IPS-18a (cell line): ENCODE data around the gene TSPAN7.

Experiments used
- H3K27ac ChIP-seq: one replicate; pipeline ENCODE4 v1.5.1; 2013; ENCODE audit warnings: low read length
- H3K27me3 ChIP-seq: one replicate; pipeline ENCODE4 v1.6.1; 2013; ENCODE audit warnings: mild to moderate bottlenecking, low read length; ENCODE audit not compliant: control insufficient read depth, insufficient read depth
- H3K36me3 ChIP-seq: one replicate; pipeline ENCODE4 v1.6.1; 2013; ENCODE audit warnings: low read depth, low read length; ENCODE audit not compliant: control insufficient read depth
- H3K4me1 ChIP-seq: one replicate; pipeline ENCODE4 v1.6.1; 2013; ENCODE audit warnings: low read depth, low read length; ENCODE audit not compliant: control insufficient read depth
- H3K4me3 ChIP-seq: one replicate; pipeline ENCODE4 v1.5.1; 2013; ENCODE audit warnings: low read length
- H3K9ac ChIP-seq: one replicate; pipeline ENCODE4 v1.6.1; 2013; ENCODE audit warnings: mild to moderate bottlenecking, low read length, moderate library complexity
- H3K9me3 ChIP-seq: one replicate; pipeline ENCODE4 v1.6.1; 2013; ENCODE audit warnings: low read depth, low read length; ENCODE audit not compliant: control insufficient read depth

TSPAN7 gene

DNA sequence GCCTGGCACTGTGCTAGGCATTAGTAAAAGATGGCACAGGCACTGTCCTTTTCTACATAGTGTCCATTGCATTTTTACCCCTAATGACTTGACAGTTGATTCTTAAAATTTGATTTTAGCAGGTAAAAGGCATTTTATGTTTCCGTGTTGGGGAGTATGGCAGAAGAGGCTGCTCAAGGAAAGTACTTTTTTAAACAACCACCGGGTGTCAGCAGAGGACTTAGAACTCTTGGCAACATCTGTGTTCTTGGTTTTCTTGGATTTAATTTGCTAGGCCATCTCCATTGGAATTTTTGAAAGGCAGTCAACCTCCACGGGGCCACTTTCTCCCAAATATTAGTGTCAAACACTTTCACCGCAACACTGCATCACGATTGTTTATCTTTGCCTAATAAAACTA is 102.9 kb downstream of the TSPAN7 start:
- Histone ChIP-seq H3K27me3 (no peaks in the 10 kb centered on the region), H3K9me3 (peaks cover 13% of the 10 kb centered on the region), H3K36me3 (no peaks in the 10 kb centered on the region), H3K27ac (no peak overlapping the region), H3K4me3 (no peak overlapping the region), H3K9ac (no peak overlapping the region), H3K4me1 (no peaks in the 10 kb centered on the region)

DNA sequence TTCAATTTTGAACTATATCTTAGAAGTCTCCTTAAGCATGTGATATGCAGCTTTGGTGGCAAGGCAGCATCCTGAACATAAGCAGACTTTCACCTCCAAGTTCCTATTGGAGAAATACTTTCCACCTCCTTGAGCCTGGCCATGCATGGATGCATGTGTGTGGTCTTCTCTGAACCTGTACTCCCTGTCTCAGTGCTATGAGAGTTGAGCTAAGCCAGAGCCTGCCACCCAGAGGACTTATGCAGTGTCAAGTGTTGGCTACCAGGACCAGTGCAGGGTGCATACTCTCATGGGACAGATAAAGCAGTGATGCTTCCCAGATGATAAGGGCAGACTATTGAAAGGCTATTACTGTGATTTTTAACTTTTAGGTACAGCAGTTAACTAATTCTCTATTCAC is 105.6 kb downstream of the TSPAN7 start:
- H3K4me1 ChIP-seq: no peaks in the 10 kb centered on the region
- H3K27ac ChIP-seq: no peak overlapping the region
- H3K9me3 ChIP-seq: peaks cover 17% of the 10 kb centered on the region
- H3K4me3 ChIP-seq: no peak overlapping the region
- H3K27me3 ChIP-seq: no peaks in the 10 kb centered on the region
- no peak overlapping the region for H3K9ac ChIP-seq
- H3K36me3 ChIP-seq: no peaks in the 10 kb centered on the region

DNA sequence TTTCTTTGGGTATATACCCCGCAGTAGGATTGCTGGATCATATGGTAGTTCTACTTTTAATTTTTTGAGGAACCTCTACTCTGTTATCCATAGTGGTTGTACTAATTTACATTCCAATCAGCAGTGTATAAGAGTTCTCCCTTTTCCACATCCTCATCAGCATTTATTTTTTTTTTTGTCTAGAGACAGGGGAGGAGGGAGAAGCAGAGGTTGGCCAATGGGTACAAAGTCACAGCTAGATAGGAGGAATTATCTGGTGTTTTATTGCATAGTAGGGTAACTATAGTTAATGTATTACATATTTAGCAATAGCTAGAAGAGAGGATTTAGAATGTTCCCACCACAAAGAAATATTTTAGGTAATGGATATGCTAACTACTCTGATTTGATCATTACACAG is 107.4 kb downstream of the TSPAN7 start:
- no peak overlapping the region for H3K4me3 ChIP-seq

DNA sequence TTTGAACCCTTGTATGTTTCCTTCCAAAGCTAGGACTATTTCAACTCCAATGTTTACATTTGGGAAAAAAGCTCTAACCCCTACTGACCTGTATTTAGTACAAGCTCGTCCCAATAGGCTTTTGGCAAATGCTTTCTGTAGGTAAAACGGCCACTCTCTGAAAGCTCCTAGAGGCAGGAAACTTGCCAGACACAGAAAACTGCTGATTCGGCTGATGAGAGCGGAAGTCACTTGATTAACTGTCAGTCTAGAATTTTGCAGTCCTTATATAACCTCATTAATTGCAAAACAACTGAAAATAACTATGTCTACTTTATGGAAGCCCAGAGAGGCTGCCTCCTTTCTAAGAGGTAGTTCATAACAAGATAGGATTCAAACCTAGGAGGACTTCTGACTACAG is 108.1 kb downstream of the TSPAN7 start:
- peaks cover 9% of the 10 kb centered on the region for H3K9me3 ChIP-seq
- no peak overlapping the region for H3K4me3 ChIP-seq
- no peak overlapping the region for H3K9ac ChIP-seq
- H3K27ac ChIP-seq: no peak overlapping the region
- H3K4me1 ChIP-seq: no peaks in the 10 kb centered on the region
- H3K27me3 ChIP-seq: no peaks in the 10 kb centered on the region
- no peaks in the 10 kb centered on the region for H3K36me3 ChIP-seq

More for the DNA sequence above, 107.4 kb downstream of the TSPAN7 start:
- H3K36me3 ChIP-seq: no peaks in the 10 kb centered on the region
- no peaks in the 10 kb centered on the region for H3K27me3 ChIP-seq
- no peak overlapping the region for H3K27ac ChIP-seq
- peaks cover 9% of the 10 kb centered on the region for H3K9me3 ChIP-seq
- no peaks in the 10 kb centered on the region for H3K4me1 ChIP-seq
- no peak overlapping the region for H3K9ac ChIP-seq

DNA sequence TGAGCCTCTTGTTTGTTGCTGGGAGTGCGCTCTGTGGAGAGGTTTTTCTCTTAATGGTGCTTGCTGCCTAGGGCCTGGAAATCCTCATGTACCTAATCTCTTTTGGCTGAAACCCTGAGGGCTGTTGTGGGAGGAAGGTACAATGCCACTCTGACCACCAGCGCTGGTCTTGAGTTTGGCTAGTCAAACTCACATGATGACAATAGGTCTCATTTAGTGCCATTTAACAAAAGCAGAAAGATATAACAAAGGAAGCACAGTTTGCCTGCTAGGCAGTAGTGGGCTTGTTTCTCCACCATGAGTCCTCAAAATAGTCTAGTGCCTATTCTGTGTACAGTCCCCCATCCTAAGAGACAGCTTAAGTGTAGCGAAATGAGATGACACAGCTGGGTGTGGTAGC is 111.3 kb downstream of the TSPAN7 start:
- no peaks in the 10 kb centered on the region for H3K36me3 ChIP-seq
- no peaks in the 10 kb centered on the region for H3K27me3 ChIP-seq
- no peak overlapping the region for H3K27ac ChIP-seq
- H3K9ac ChIP-seq: no peak overlapping the region
- H3K4me1 ChIP-seq: no peaks in the 10 kb centered on the region
- H3K9me3 ChIP-seq: peaks cover 4% of the 10 kb centered on the region
- no peak overlapping the region for H3K4me3 ChIP-seq

DNA sequence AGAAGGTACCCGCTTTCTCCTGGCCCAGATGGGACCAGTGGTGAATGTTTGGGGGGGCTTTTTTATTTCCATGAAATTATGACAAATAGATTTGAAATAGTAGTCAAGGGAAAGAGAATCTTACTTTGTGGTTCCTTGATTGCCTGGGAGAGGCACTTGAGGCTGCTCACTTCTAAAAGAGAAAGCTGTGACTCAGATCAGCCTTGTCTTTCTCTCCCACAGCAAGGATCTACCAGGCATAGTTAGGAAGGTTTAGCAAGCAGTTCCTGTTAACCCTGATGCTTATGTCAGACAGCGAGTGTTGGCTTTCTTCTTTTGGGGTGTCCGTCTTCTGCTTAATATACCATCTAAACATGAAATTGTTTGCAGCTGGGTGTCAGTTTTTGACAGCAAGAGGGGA is 114.5 kb downstream of the TSPAN7 start:
- H3K36me3 ChIP-seq: no peaks in the 10 kb centered on the region
- peaks cover 7% of the 10 kb centered on the region for H3K9me3 ChIP-seq
- no peaks in the 10 kb centered on the region for H3K4me1 ChIP-seq
- H3K27ac ChIP-seq: no peak overlapping the region
- H3K4me3 ChIP-seq: no peak overlapping the region
- no peak overlapping the region for H3K9ac ChIP-seq
- no peaks in the 10 kb centered on the region for H3K27me3 ChIP-seq

DNA sequence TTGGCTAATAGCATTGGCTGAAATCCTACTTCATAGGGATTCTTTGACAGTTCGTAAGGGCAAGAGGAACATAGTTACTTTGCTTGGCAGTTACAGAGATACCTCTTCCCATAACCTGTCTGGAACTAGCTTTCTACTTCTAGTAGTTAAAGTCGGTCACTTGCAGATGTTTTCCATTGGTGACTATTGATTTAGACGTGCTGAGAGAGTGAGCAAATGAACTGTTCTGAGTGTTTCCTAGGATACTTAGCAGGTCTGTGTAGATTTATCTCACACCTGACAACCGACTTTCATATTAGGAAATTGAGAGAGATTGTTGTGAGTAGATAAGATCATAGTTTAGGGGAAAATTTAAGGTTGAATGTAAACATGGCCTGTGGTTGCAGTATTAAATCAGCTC is 116.8 kb downstream of the TSPAN7 start:
- peaks cover 14% of the 10 kb centered on the region for H3K9me3 ChIP-seq
- no peak overlapping the region for H3K9ac ChIP-seq
- H3K27ac ChIP-seq: no peak overlapping the region
- H3K4me1 ChIP-seq: no peaks in the 10 kb centered on the region
- no peak overlapping the region for H3K4me3 ChIP-seq
- no peaks in the 10 kb centered on the region for H3K27me3 ChIP-seq
- no peaks in the 10 kb centered on the region for H3K36me3 ChIP-seq

DNA sequence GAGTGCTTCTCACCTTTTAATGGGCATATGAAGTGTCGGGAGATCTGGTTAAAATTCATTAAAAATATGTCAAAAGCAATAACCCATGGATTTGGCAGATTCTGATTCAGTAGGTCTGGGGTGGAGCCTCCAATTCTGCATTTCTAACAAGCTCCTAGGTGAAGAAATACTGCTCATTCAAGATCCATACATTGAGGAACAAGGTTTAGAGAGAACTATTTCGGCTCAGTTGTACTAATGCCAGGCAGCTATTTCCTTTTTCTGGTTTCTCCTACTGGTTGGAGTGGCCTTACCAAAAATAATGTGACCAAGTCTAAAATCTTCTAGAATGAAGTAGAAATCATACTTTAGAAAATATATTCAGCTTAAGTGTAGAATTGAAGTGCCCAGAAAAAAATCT is 117.5 kb downstream of the TSPAN7 start:
- Histone ChIP-seq H3K27ac (no peak overlapping the region), H3K9ac (no peak overlapping the region), H3K4me1 (no peaks in the 10 kb centered on the region), H3K4me3 (no peak overlapping the region), H3K9me3 (peaks cover 14% of the 10 kb centered on the region), H3K27me3 (no peaks in the 10 kb centered on the region), H3K36me3 (no peaks in the 10 kb centered on the region)

DNA sequence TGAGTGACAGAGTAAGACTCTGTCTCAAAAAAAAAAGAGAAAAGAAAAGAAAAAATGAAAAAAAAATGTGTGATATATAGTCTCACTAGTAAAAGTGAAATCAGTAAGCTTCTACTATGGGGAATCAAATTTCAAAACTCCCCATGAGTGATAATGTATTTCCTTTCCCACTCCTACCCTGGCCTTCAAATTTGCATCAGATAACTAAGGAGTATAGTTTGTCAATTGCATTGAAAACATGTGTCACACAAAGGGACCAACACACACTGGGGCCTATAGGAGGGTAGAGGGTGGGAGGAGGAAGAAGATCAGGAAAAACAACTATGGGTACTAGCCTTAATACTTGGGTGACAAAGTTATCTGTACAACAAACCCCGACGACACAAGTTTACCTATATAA is 118.4 kb downstream of the TSPAN7 start:
- Histone ChIP-seq H3K27ac (no peak overlapping the region), H3K9me3 (peaks cover 14% of the 10 kb centered on the region), H3K4me1 (no peaks in the 10 kb centered on the region), H3K9ac (no peak overlapping the region), H3K4me3 (no peak overlapping the region), H3K36me3 (no peaks in the 10 kb centered on the region), H3K27me3 (no peaks in the 10 kb centered on the region)

DNA sequence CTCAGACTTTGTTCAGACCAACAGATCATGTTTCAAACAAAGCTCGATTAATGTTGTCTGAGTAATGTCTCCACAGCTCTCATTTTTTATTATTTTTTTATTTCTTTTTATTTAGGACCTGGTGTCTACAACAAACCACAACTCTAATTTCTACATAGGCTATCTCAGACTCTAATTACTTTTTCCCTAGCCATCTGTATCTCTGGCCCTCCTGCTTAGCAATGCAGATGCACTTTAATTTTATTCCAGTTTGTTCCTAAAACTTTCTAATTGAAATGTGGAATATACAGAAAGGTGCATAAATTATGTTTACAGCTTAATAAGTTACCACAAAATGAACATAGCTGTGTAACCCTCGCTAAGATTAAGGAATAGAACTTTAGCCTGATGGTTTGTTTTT is 120.8 kb downstream of the TSPAN7 start:
- Histone ChIP-seq H3K36me3 (no peaks in the 10 kb centered on the region), H3K4me1 (no peaks in the 10 kb centered on the region), H3K9me3 (peaks cover 21% of the 10 kb centered on the region), H3K27me3 (no peaks in the 10 kb centered on the region), H3K4me3 (no peak overlapping the region), H3K9ac (no peak overlapping the region), H3K27ac (no peak overlapping the region)

DNA sequence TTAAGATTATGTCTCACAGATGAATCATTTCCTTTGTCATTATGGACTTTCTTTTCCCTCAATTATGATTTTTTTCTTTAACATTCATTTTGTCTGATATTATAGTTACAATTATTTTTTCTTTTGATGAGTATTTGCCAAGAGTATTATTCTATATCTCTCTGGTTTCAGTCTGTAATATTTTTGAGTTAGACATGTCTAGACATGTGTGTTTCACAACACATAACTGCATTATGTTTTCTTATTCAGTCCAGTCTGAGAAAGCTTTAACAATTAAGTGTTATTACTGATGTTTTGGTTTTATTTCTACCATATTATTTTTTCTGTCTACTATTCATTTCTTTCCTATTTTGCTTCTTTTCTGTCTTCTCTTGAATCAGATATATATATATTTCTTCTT is 131.6 kb downstream of the TSPAN7 start:
- H3K36me3 ChIP-seq: no peaks in the 10 kb centered on the region
- H3K9ac ChIP-seq: no peak overlapping the region
- H3K4me1 ChIP-seq: no peaks in the 10 kb centered on the region
- H3K27me3 ChIP-seq: no peaks in the 10 kb centered on the region
- H3K4me3 ChIP-seq: no peak overlapping the region
- no peak overlapping the region for H3K27ac ChIP-seq
- peaks cover 22% of the 10 kb centered on the region for H3K9me3 ChIP-seq

DNA sequence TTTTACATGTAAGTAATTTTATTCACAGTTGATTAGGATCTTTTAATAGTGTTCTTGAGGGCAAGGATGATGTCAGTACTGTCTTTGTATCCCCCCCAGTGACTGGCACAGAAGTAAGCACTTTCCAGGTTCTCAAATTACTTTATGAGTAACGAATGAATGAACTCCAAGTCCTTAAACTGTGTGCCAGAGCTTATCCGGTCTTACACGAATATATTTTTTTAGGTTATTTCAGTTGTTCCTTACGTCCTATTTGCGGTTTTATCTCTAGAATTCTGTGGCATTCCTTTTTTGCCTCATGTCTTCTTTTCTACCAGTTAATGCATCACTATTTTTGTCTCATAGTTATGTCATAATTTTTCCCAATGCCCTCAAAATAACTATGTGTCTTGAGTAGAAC is 133.1 kb downstream of the TSPAN7 start:
- no peak overlapping the region for H3K9ac ChIP-seq

More for the DNA sequence above, 133.1 kb downstream of the TSPAN7 start:
- Histone ChIP-seq H3K4me1 (no peaks in the 10 kb centered on the region), H3K27me3 (no peaks in the 10 kb centered on the region), H3K36me3 (no peaks in the 10 kb centered on the region), H3K9me3 (peaks cover 19% of the 10 kb centered on the region), H3K27ac (no peak overlapping the region), H3K4me3 (no peak overlapping the region)
